Skin epidermis (tissue), 12 donors: ENCODE measurements around the gene WDR59.
"Not testable (repeated sequence)": the region's sequence is repeated elsewhere in the genome, so short reads cannot be mapped to it uniquely, and the experiment has no call there.

Source experiments
- H3K27ac ChIP-seq, 21 experiments: fragments of 200-600 bp; sonication (generic) in 11 of 21; one replicate each; pipeline ENCODE4 v1.5.0; 2020; ENCODE audit warnings: mild to moderate bottlenecking in 3 of 21, inconsistent platforms in 2 of 21, moderate library complexity in 2 of 21
- H3K4me3 ChIP-seq, 7 experiments: fragments of 200-600 bp; sonication (generic) in 2 of 7; one replicate each; pipeline ENCODE4 v1.5.0; 2020; ENCODE audit warnings: inconsistent platforms in 2 of 7, mild to moderate bottlenecking in 2 of 7, moderate library complexity in 1 of 7

Gene WDR59

DNA sequence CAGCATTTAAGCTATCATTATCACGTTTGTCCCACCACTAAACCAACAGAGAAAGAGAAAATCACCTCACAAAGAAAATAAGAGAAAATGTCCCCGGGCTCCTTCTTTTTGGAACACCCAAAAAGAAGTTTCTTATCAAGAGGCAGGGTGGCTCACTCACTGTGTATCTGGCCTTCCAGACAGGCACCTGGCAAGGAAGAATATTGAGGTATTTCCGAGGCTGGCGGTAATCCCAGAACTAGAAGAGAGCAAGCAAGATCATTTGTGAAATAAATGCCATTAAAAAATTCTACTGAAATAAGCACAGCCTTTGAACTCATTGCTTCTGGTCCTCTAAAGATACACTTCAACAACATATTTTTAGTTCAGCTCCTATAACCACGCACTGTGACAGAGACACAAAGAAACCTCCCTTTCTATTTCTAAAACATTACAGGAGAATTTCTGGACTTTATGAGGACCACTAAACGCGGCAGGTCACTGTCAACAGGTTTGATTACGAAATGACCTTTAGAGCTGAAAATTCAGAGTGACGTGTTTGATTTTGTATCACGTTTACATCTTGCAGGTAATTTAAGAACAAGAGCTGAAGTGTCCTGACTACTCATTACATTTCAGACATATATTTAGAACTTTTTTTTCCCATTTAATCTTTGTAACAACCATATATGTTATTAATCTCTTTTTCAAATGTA, 61.0 kb downstream of the WDR59 start:
- Histone ChIP-seq H3K27ac (no peak overlapping the region), H3K4me3 (no peak overlapping the region)

DNA sequence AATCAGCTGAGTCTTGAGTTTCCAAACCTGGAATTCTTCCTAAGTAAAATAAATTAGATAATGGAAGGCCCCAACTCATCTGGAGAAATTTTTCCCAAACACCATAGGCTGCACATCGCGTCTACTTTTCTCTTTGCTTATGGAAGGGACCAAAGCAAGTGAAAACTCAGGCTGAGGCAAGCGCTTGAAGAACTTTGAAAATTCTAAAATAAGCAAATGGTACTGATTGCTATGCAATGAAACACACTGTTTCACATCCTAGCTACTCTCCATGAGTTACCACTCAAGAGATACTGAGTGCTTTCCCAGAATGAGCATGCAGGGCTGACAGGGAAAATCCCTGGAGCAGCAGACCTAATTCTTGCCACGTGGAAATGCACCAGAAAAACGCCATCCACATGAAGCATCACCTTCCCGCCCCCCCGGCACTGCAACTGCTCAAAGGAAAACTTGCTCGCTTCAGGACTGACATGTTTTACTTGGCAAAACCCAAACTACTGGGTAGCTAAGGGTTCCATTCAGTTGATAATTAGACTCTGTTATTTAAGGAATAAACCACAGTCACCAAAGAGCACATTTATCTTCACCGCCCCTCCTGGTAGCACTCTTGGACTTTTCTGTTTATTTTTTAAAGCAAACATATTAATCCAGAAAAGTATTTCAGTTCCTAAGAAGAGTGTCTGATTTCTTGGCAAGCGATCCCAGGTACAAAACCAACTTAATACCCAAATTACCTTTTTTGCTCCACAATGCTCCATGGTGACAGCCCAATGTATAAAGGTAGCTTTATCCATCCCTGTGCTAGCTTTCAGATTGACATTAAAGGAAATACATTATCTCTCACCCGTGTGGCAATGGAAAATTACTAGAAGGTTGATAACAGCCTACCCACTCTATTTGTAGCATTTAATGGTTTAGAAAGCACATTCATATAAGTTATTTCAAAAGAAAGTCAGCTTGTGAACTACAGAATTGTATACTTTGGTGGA, 62.5 kb downstream of the WDR59 start:
- Histone ChIP-seq H3K27ac (no peak overlapping the region), H3K4me3 (no peak overlapping the region)

DNA sequence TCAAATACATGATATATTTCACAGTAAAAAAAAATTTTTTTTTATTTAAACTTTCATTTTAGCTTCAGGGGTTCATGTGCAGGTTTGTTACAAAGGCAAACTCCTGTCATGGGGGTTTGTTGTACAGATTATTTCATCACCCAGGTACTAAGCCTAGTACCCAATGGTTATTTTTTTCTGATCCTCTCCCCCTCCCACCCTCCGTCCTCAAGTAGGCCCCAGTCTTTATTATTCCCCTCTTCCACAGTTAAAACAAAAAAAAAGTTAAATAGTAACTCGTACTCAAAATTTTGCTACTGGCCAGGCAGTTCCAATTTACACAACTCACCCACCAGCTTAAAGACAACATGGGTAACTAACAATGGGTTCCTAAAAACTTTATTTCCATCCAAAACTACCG, 63.9 kb downstream of the WDR59 start:
- no peak overlapping the region for H3K4me3 ChIP-seq
- H3K27ac ChIP-seq, result no peak overlapping the region

DNA sequence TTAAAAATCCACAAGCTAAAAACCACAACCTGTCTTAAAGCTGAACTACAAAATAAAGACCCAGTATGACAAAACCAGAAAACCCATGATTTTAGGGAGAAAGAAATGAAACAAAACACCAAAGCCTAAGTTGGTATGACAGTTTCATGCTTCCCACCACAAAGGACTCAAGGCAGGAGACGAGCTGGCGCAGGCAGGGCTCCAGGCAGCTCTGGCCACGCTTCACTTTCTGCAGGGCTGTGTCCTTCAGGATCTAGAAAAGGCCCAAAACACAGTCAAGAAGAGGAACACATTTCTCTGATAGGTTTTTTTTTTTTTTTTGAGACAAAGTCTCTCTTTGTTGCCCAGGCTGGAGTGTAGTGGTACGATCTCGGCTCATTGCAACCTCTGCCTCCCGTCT, 75.3 kb downstream of the WDR59 start:
- no peak overlapping the region for H3K4me3 ChIP-seq
- H3K27ac ChIP-seq, result no peak overlapping the region

DNA sequence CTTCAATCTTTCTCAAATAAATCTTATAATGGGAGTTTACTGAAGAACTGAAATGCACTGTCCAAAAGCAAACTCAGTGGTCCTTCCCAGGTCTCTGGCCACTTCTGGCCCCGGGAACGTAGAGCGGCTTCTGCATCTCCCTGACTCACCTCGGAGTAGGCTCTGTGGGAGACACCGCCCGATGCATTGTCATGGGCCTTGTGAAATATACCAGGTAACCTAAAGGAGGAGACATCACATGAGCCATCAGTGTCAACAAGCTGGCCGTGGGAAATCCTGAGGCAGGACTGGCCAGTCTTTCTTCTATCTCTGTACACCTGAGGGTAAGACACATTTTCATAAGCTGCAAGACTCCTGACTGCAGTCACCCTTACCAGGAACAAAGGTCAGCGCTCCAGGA, 76.2 kb downstream of the WDR59 start:
- H3K27ac ChIP-seq, H3K4me3 ChIP-seq: not testable (repeated sequence)

DNA sequence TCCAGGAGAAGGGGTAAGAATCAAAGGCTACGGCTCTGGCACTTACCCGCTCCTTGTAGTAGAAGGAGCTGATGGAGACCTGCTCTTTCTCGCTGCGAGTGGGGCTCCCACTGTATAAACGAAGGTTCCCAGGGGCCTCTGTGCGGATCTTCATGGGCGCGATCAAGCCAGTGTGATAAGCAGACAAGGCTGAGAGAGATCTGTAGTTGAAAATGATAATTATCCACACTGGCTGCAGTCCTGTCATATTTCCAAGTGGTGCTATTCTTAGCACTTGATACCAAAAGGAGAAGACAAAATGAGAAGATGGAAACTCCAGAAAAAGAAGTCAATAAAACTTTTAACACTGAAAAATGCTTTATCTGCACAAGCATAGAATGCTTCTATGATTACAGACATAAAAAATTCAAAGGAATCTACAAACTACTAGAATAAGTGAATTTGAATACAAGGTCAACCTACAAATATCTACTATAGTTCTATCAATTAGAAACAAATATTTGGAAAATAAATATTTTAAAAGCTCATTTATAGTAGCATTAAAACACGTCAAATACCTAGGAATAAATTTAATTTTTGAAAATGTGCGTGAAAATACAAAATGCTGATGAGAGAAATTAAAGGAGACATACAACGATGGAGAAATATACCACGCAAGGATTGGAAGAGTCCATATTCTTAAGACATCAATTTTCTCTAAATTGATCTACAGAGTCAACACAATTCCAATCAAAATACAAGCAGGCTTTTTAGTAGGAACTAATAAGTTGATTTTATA, 80.8 kb downstream of the WDR59 start:
- no peak overlapping the region for H3K4me3 ChIP-seq
- no peak overlapping the region for H3K27ac ChIP-seq

DNA sequence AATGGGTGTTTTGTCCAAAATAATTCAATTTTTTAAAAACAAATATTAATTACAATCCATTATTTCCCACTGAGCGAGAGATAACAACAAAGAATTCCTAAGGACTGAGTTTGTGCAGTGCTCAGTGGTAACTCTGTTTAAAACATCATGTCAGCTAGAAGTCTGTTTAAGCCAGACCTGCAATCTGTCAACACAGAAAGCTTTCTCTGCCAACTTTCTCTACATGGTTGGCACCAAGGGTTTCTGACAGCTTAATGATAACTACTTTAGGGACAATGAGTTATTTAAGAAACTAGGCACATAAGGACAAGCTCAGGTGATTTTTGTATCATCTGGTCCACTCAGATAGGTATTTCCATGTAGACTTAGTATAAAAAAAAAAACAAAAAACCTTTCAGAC, 81.8 kb downstream of the WDR59 start:
- no peak overlapping the region for H3K27ac ChIP-seq
- H3K4me3 ChIP-seq, result no peak overlapping the region

DNA sequence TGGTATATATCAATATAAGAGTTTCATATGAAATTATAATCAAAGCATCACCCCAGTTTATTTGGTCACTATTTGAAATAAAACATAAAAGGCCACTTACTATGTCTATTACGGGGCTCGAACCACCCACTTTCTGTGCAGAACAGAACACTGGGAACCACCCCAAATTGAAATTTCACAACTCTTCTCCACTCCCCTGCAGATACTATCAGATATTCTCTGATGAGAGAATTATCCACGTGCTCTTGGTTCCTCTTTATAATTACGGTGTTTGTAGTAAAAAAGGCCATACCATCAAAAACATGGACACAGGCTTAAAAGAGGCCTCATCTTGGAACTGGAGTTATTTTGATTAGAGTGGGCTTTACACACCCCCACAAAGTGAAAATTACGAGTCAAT, 82.8 kb downstream of the WDR59 start:
- Histone ChIP-seq H3K4me3 (no peak overlapping the region), H3K27ac (no peak overlapping the region)

DNA sequence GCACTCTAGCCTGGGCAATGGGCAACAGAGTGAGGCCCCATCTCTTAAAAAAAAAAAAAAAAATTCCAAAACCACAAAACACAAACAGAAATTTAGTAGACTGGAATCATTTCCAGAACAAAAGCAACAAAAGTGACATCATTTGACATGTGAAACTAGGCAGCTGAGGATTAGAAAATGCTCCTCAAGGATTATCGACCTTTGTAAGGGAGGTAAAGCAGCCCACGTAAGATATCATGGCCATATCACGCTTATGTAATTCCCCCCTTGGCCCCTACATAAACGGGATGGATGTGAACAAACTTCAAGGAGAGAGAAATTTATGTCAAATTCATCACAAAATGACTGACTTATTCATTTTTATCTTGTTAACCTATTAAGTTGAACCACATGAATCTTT, 83.3 kb downstream of the WDR59 start:
- Histone ChIP-seq H3K4me3 (no peak overlapping the region), H3K27ac (no peak overlapping the region)

DNA sequence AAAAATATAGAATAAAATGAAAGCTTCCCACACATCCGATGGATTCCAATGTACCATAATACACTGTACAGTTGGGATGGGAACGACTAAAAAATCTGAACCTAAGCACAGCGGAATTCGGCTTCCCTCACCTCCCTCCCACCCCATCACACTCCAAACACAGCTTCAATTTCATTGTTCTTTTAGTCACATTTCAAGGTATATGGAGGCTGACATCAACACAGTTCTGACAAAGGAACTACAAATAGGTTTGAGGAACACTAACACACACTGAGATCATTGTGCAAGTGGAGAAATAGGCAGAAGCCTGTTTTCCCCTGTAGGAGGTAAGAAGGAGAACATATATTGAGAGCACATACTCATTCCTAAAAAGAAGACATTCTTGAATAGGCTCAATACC, 85.1 kb downstream of the WDR59 start:
- Histone ChIP-seq H3K27ac (no peak overlapping the region), H3K4me3 (no peak overlapping the region)

DNA sequence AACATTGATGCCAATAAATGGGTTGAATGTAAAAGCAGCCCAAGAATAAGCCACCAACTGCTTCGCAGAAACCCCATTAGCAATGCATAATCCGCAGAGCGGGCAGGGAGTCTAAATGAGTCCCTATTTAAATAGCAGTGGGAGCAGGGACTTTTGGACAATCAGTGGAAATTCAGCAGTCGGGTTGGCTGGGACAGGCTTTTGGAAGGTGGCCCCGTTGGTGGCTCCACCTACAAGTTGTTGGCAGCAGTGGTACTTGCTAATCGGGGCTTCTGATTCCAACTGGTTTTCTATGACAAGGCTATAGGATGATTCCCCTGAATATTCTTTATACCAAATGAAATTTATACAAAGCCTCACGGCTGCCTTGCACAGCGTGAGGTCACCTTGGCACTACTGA, 86.3 kb downstream of the WDR59 start:
- no peak overlapping the region for H3K27ac ChIP-seq
- H3K4me3 ChIP-seq, result no peak overlapping the region

DNA sequence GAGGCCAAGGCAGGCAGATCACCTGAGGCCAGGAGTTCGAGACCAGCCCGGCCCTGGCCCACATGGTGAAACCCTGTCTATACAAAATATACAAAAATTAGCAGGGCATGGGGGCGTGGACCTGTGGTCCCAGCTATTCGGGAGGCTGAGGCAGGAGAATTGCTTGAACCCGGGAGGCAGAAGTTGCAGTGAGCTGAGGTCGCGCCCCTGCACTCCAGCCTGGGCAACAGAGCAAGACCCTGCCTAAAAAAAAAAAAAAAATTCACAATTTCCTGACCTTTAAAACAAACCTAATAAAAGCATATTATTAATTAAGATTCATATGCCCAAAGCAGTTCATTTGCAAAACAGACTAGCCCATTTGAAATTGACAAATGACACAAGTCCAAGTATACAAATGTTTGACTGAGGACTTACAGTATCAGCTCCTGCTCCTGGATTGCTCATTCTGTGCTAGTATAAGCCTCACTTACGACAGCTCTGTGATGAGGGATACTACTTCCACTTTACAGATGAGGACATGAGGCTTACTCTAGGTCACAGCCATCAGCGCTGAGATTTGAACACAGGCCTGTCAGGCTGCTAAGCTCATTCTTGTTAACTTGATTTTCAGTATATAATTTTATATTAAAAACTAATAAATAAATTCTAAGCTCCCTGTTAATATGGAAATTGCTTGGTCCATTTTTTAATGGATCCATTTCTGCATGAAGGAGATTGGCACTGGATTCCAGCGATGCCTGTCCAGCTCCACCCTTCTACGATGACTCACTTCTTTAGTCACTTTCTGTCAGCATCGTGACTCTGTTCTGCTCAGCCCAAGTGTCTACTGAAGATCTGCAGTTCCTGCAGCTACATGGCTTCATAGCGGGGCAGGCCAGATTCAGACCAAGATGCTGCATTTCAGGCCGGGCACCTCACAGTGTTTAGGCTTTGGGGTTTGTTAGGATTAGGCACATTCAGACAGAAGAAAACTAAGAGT, 88.2 kb downstream of the WDR59 start:
- Histone ChIP-seq H3K4me3 (no peak overlapping the region), H3K27ac (no peak overlapping the region)

DNA sequence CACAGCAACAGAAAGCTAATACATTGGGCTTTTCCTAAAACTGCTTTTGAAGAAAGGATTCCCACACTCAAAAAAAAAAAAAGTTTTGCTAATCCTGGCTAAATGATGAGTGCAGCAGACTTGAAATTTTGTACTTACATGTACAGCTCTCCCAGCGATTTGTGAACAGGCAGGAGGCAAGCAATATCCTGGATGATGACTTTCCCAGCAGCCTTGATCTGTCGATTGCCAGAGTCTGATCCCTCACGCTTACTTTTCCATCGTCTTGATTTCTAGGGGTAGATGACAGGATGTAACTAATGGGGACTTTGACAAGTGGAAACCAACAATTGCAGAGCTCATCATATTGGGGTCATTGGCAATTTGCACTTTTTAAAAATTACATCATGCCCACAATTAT, 91.4 kb downstream of the WDR59 start:
- no peak overlapping the region for H3K4me3 ChIP-seq
- no peak overlapping the region for H3K27ac ChIP-seq

DNA sequence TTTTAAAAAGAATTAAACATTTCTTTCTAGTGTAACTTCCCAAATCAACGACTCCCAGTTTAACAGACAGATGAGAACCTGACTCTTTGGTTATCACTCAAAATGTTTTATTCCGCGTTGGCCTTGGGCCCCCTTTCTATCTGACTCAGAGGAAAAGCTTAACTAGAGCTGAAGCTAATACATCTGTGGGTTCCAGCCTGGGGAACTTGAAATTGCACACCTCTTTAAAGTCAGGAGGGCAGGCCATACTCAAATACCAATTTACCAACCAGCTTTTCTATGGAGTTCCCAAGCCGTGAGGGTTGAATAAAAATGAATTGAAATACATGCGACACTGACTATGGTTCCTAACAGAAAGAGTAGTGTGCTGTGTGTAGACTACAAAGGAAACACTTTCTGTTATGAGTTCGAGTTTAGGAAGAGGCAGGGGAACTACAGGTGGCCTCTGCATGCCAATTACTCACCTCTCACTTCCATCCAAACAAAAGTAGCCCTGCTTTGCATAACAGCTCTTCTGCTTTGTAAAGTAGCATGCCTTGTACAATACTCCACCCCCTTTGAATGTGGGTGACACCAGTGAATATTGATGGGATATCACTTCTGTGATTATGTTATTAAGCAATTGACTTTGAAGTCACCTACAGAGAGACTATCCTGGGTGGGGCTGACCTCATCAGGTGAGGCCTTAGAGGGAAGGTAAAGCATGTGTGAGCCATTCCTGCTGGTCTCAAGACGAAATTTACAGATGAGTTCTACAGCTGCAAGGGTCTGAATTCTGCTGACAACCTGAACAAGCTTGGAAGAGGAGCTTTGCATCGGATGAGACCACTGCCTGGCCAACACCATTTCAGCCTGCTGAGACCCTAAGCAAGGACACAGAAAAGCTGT, 92.1 kb downstream of the WDR59 start:
- H3K27ac ChIP-seq, result no peak overlapping the region
- no peak overlapping the region for H3K4me3 ChIP-seq

DNA sequence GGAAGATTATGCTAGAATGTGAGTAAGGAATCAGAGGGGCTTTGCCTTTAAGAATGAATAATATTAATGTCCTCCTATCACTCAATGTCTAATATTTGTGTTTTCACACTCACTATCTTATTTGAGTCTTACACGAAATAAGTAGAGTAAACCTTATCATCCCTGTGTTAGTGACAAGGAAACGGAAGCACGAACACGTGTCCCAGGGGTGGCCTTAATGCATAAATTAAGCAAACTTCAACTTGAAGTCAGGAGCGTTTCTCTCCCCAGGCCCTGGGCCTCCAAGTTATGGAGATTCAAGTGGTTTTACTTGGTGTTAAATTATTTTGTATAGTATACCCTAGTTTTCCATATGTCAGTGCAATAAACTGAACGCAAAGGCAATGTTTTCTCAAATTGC, 96.0 kb downstream of the WDR59 start:
- peak overlapping the region in 4 of 21 experiments; percentile 23 to 63 (median 41) for H3K27ac ChIP-seq
- H3K4me3 ChIP-seq, result no peak overlapping the region

DNA sequence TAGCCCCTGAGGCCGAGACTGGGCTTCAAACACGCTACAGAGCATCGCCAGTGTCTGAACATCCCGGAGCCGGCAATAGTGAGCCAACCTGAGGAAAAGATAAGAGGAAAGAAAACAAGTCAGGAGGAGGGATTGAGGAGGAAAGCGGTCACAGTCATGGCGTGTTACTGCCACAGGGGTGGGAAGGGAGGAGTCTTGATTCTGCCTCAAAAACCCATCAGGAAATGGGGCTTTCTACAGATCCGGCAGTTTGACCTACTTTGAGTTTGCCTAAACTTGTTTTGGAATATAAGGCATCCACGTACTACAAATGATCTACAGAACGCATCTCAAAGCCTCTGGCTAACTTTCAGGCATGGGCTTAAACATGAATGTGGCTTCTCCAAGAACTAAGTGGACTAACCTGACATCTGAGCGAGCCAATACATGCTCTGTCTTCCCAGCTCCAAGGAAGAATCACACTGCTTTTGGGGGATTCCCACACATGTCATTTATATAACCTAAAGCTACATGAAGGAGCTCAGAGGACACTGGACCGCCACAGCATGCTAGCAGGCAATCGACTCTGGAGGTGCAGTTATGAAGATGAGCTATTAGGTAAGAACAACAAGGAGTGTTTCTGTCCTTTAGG, 96.6 kb downstream of the WDR59 start:
- no peak overlapping the region for H3K4me3 ChIP-seq
- H3K27ac ChIP-seq, result peak overlapping the region in 6 of 21 experiments; percentile 23 to 63 (median 40)

DNA sequence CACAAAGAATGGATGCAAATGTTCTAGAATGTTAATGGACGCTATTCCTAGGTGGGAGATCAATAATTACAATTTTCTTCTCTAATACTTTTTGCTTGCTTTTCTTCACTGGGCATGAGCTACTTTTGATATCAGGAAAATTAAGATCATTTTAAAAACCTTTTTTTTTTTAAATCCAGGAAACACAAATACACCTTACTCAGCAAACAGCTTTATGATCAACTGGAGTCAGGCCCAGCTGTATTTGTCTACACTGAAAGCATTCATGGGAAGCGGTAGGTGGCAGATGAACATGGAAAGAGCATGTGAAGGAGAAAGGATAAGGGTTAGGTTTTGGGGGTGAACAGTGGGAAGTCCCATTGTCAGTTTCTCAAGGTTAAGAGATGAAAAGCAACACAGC, 97.8 kb downstream of the WDR59 start:
- no peak overlapping the region for H3K27ac ChIP-seq
- no peak overlapping the region for H3K4me3 ChIP-seq

DNA sequence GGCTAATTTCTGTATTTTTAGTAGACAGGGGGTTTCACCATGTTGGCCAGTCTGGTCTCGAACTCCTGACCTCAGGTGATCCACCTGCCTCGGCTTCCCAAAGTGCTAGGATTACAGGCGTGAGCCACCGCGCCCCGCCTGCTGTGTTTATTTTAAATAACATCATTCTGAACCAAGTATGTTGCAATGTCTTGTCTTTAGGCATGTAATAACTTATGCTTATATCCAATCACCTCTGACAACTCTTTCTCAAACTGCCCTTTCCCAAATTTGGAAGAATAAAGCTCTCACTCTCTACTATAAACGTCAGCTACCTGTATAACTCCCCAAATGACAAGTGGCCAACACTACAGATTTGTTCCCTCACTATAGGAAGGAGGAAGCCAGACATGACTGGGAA, 107.2 kb downstream of the WDR59 start:
- Histone ChIP-seq H3K27ac (peak overlapping the region in 1 of 21 experiments; percentile 52), H3K4me3 (no peak overlapping the region)
